ENCODE measurements around the gene RALGPS1. TPM values are rescaled to one million over a fixed set of nuclear protein-coding genes. Genes with fewer than 3 reads are reported as not detected.
"Not testable (repeated sequence)": the region's sequence is repeated elsewhere in the genome, so short reads cannot be mapped to it uniquely, and the experiment has no call there.

The RALGPS1 gene
- total and polyA plus RNA-seq, 7 donors, result 3.9 to 7.7 (median 5.4) TPM

- 95 to 98% (median 96%) methylated on average over 3 of the region's 3 CpGs for WGBS, 3 donors
- no peak for DNase-seq
- peaks cover 81% of the 10 kb centered on the region for H3K4me1 ChIP-seq
Measured at GRCh38 chr9:127142291-127142690, 227.7 kb downstream of the RALGPS1 start.

GRCh38 chr9:127142931-127143464, 228.4 kb downstream of the RALGPS1 start:
- TF ChIP-seq CTCF (IDR thresholded peaks at IDR 0.05), result no peak
- Histone ChIP-seq H3K36me3 (ENCODE audit: insufficient read depth in 1 of 2, low read depth in 1 of 2) (no peaks in the 10 kb centered on the region), H3K27ac (peak overlapping the region; percentile 87), H3K4me1 (peaks cover 80% of the 10 kb centered on the region), H3K9me3 (no peaks in the 10 kb centered on the region), H3K27me3 (ENCODE audit: insufficient read depth in 3 of 3, low read length in 2 of 3) (no peaks in the 10 kb centered on the region), H3K4me3 (no peak overlapping the region)
- no peak for DNase-seq
- ATAC-seq, result no peak
- WGBS, 3 donors, result 72 to 87% (median 85%) methylated on average over 2 of the region's 2 CpGs
- intact Hi-C loops (cut with DNase I), result no loop called here

More at GRCh38 chr9:127142291-127142690, 227.7 kb downstream of the RALGPS1 start:
- Histone ChIP-seq H3K27me3 (ENCODE audit: insufficient read depth in 3 of 3, low read length in 2 of 3) (no peaks in the 10 kb centered on the region), H3K9me3 (no peaks in the 10 kb centered on the region), H3K4me3 (no peak overlapping the region), H3K36me3 (ENCODE audit: insufficient read depth in 1 of 2, low read depth in 1 of 2) (no peaks in the 10 kb centered on the region), H3K27ac (peak overlapping the region; percentile 87)
- no peak for ATAC-seq
- intact Hi-C loops (cut with DNase I), result no loop called here
- no peak for TF ChIP-seq CTCF (IDR thresholded peaks at IDR 0.05)

GRCh38 chr9:127143920-127144465, 229.4 kb downstream of the RALGPS1 start:
- peaks cover 72% of the 10 kb centered on the region for H3K4me1 ChIP-seq
- ATAC-seq (no peak), DNase-seq (no peak)
- no peak for TF ChIP-seq CTCF (IDR thresholded peaks at IDR 0.05)
- intact Hi-C loops (cut with DNase I), result no loop called here
- no peaks in the 10 kb centered on the region for H3K27me3 ChIP-seq (ENCODE audit: insufficient read depth in 3 of 3, low read length in 2 of 3)
- peak overlapping the region; percentile 87 for H3K27ac ChIP-seq
- H3K9me3 ChIP-seq, result no peaks in the 10 kb centered on the region
- no peaks in the 10 kb centered on the region for H3K36me3 ChIP-seq (ENCODE audit: insufficient read depth in 1 of 2, low read depth in 1 of 2)
- 89 to 98% (median 93%) methylated on average over 8 of the region's 8 CpGs for WGBS, 3 donors
- no peak overlapping the region for H3K4me3 ChIP-seq

- intact Hi-C loops (cut with DNase I), result no loop called here
Measured at GRCh38 chr9:127144670-127145445, 230.3 kb downstream of the RALGPS1 start.

GRCh38 chr9:127146841-127147240, 232.3 kb downstream of the RALGPS1 start:
- intact Hi-C loops (cut with DNase I); H3K36me3 ChIP-seq (ENCODE audit: insufficient read depth in 1 of 2, low read depth in 1 of 2); H3K27me3 ChIP-seq (ENCODE audit: insufficient read depth in 3 of 3, low read length in 2 of 3); DNase-seq; H3K9me3 ChIP-seq; H3K4me3 ChIP-seq: not testable (repeated sequence)
- H3K27ac ChIP-seq, result peak overlapping the region; percentile 87
- H3K4me1 ChIP-seq, result peaks cover 52% of the 10 kb centered on the region
- ATAC-seq, result peak in 1 of 4 donors; percentile 33

More at GRCh38 chr9:127144670-127145445, 230.3 kb downstream of the RALGPS1 start:
- no peaks in the 10 kb centered on the region for H3K9me3 ChIP-seq
- peak; percentile 45 for TF ChIP-seq CTCF (IDR thresholded peaks at IDR 0.05)
- WGBS, 3 donors, result 49 to 72% (median 53%) methylated on average over 8 of the region's 8 CpGs
- H3K27ac ChIP-seq, result peak overlapping the region; percentile 87
- DNase-seq (peak; percentile 52 to 72), ATAC-seq (peak; percentile 93 to 95 (median 94))
- H3K27me3 ChIP-seq (ENCODE audit: insufficient read depth in 3 of 3, low read length in 2 of 3), result no peaks in the 10 kb centered on the region
- H3K4me3 ChIP-seq, result no peak overlapping the region
- peaks cover 65% of the 10 kb centered on the region for H3K4me1 ChIP-seq
- H3K36me3 ChIP-seq (ENCODE audit: insufficient read depth in 1 of 2, low read depth in 1 of 2), result no peaks in the 10 kb centered on the region
